ENCODE measurements around the gene ERO1B.

ERO1B gene

DNA sequence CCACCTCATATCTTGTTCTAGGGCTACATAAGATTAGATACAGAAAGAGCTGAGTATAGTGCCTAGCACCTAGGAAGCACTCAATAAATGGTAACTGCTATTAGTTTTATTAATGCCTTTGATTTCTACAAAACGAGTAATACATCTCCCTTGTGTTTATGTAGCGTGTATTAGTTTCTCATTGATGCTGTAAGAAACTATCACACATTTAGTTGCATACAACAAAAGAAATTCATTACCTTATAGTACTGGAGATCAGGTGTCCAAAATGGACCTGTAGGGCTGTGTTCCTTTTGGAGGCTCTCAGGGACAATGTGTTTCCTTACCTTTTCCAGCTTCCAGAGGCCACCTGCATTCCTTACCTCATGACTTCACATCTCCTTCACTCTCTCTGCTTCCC lies 961 bp upstream of the ERO1B start:
- Histone ChIP-seq H3K9ac (ENCODE audit: low read length) (peak overlapping the region; percentile 72), H3K4me3 (ENCODE audit: low read length) (peak overlapping the region; percentile 87), H3K9me3 (ENCODE audit: insufficient read depth, low read length) (no peaks in the 10 kb centered on the region), H3K4me2 (ENCODE audit: low read length) (peak overlapping the region; percentile 85), H3K79me2 (ENCODE audit: low read length) (peaks cover 20% of the 10 kb centered on the region), H3K36me3 (replicated peaks; ENCODE audit: low read depth, low read length) (no peaks in the 10 kb centered on the region), H3K27me3 (ENCODE audit: low read depth, low read length) (peaks cover 16% of the 10 kb centered on the region), H2AFZ (ENCODE audit: low read depth, low read length) (peak overlapping the region; percentile 87), H3K4me1 (ENCODE audit: low read length) (peaks cover 53% of the 10 kb centered on the region), H3K27ac (ENCODE audit: low read length) (no peak overlapping the region; the same call in 1 of the 2 replicates), H4K20me1 (ENCODE audit: insufficient read depth, low read length) (peaks cover 6% of the 10 kb centered on the region; the same call in 1 of the 2 replicates)
- no peak for TF ChIP-seq EZH2phosphoT487 (IDR thresholded peaks at IDR 0.05; ENCODE audit: low read depth)
- TF ChIP-seq, protein P1, sequence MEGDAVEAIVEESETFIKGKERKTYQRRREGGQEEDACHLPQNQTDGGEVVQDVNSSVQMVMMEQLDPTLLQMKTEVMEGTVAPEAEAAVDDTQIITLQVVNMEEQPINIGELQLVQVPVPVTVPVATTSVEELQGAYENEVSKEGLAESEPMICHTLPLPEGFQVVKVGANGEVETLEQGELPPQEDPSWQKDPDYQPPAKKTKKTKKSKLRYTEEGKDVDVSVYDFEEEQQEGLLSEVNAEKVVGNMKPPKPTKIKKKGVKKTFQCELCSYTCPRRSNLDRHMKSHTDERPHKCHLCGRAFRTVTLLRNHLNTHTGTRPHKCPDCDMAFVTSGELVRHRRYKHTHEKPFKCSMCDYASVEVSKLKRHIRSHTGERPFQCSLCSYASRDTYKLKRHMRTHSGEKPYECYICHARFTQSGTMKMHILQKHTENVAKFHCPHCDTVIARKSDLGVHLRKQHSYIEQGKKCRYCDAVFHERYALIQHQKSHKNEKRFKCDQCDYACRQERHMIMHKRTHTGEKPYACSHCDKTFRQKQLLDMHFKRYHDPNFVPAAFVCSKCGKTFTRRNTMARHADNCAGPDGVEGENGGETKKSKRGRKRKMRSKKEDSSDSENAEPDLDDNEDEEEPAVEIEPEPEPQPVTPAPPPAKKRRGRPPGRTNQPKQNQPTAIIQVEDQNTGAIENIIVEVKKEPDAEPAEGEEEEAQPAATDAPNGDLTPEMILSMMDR (IDR thresholded peaks at IDR 0.05; ENCODE audit: low read depth, low read length), result no peak

DNA sequence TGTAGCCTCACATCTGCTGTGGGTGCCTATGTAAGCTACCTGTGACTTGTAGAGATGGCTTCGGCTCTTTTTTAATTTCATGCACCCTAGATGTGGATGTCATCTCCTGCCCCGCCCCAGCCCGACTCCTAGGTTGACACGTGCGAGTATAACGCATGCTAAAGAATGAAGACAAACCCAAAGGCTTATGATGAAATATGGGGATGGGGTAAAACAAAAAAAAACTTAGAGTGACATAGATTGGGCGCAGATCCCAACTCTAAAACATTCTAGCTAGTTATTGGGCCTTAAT lies 613 bp upstream of the ERO1B start:
- H3K4me2 ChIP-seq (ENCODE audit: low read length), result peak overlapping the region; percentile 85
- H3K27ac ChIP-seq (ENCODE audit: low read length), result peak overlapping the region; percentile 40
- no peaks in the 10 kb centered on the region for H3K36me3 ChIP-seq (replicated peaks; ENCODE audit: low read depth, low read length)
- peaks cover 13% of the 10 kb centered on the region for H3K27me3 ChIP-seq (ENCODE audit: low read depth, low read length)
- peaks cover 6% of the 10 kb centered on the region; the same call in 1 of the 2 replicates for H4K20me1 ChIP-seq (ENCODE audit: insufficient read depth, low read length)
- peak overlapping the region; percentile 87 for H2AFZ ChIP-seq (ENCODE audit: low read depth, low read length)
- H3K4me1 ChIP-seq (ENCODE audit: low read length), result peaks cover 53% of the 10 kb centered on the region
- no peak for TF ChIP-seq EZH2phosphoT487 (IDR thresholded peaks at IDR 0.05; ENCODE audit: low read depth)
- TF ChIP-seq, protein P1 (IDR thresholded peaks at IDR 0.05; ENCODE audit: low read depth, low read length), result no peak
- no peaks in the 10 kb centered on the region for H3K9me3 ChIP-seq (ENCODE audit: insufficient read depth, low read length)
- H3K9ac ChIP-seq (ENCODE audit: low read length), result peak overlapping the region; percentile 72
- H3K79me2 ChIP-seq (ENCODE audit: low read length), result peaks cover 20% of the 10 kb centered on the region
- H3K4me3 ChIP-seq (ENCODE audit: low read length), result peak overlapping the region; percentile 87

DNA sequence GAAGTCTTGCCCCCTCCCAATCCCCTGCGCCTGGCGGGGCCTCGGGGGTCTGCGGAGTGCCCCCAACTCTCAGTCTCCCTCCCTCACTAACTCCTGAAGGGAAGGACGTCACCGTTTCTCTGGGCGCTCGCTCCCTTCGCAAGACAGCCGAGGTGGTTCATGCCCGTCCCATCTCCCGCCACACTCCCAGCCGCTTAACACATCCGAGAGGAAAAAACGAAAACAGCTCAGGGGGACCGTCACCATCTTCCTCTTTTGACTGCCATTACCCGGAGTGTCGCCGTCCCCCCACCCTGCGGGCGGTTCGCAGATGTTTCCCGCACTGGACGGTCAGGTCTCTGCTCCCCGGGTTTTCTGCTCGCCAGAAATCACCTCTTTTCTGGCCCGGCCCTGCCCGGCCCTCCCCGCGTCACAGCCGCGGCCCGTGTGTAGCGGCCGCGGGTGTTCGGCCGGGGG lies 532 bp downstream of the ERO1B start:
- Histone ChIP-seq H2AFZ (ENCODE audit: low read depth, low read length) (peak overlapping the region; percentile 72; the same call in 1 of the 2 replicates), H3K79me2 (ENCODE audit: low read length) (peaks cover 24% of the 10 kb centered on the region), H3K36me3 (replicated peaks; ENCODE audit: low read depth, low read length) (no peaks in the 10 kb centered on the region), H3K4me1 (ENCODE audit: low read length) (peaks cover 46% of the 10 kb centered on the region), H3K4me3 (ENCODE audit: low read length) (peak overlapping the region; percentile 87), H3K9ac (ENCODE audit: low read length) (peak overlapping the region; percentile 79), H3K4me2 (ENCODE audit: low read length) (peak overlapping the region; percentile 97), H4K20me1 (ENCODE audit: insufficient read depth, low read length) (peaks cover 6% of the 10 kb centered on the region; the same call in 1 of the 2 replicates), H3K9me3 (ENCODE audit: insufficient read depth, low read length) (no peaks in the 10 kb centered on the region), H3K27me3 (ENCODE audit: low read depth, low read length) (peaks cover 5% of the 10 kb centered on the region), H3K27ac (ENCODE audit: low read length) (peak overlapping the region; percentile 45)
- TF ChIP-seq EZH2phosphoT487 (IDR thresholded peaks at IDR 0.05; ENCODE audit: low read depth), result no peak
- TF ChIP-seq, protein P1 (IDR thresholded peaks at IDR 0.05; ENCODE audit: low read depth, low read length), result no peak

DNA sequence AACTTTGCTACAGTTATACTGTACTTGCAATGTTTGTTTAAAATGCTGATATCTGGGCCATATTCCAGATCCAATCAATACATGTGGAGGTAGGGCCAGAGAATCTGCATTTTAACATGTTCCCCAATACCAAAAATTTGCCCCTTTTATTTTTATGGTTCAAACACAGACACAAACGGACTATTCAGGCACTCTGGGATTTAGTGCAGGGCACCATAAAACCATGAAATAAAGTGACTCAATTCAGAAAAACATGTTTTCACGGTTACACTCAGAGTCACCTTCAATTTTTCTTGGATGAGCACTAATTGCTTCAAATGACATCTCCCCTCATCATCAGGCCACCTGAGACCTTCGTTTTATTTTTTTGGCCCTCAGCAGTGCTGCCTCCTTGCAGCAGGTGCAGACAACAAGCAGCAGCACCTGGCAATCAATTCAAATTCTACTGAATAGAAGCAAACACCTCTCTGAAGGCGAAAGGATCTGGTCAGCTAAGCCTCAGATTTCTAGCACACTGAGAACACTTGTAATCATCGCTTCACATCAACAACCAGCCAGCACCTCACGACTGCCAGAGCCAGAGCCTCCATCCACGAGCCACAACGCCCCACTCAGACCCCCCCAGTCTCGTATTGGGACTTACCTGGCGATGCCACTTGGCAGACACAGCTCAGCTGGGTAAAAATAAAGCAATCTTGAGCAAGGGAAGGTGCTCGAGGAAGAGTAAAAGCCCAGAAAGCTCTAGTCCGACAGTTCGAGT lies 1.1 kb downstream of the ERO1B start:
- Histone ChIP-seq H3K36me3 (replicated peaks; ENCODE audit: low read depth, low read length) (no peaks in the 10 kb centered on the region), H3K4me1 (ENCODE audit: low read length) (peaks cover 41% of the 10 kb centered on the region), H3K27me3 (ENCODE audit: low read depth, low read length) (no peaks in the 10 kb centered on the region), H2AFZ (ENCODE audit: low read depth, low read length) (peak overlapping the region; percentile 72; the same call in 1 of the 2 replicates), H4K20me1 (ENCODE audit: insufficient read depth, low read length) (peaks cover 6% of the 10 kb centered on the region; the same call in 1 of the 2 replicates), H3K4me3 (ENCODE audit: low read length) (peak overlapping the region; percentile 87), H3K27ac (ENCODE audit: low read length) (peak overlapping the region; percentile 45), H3K4me2 (ENCODE audit: low read length) (peak overlapping the region; percentile 97), H3K9ac (ENCODE audit: low read length) (peak overlapping the region; percentile 79), H3K79me2 (ENCODE audit: low read length) (peaks cover 30% of the 10 kb centered on the region), H3K9me3 (ENCODE audit: insufficient read depth, low read length) (no peaks in the 10 kb centered on the region)
- TF ChIP-seq, protein P1 (IDR thresholded peaks at IDR 0.05; ENCODE audit: low read depth, low read length), result no peak
- no peak for TF ChIP-seq EZH2phosphoT487 (IDR thresholded peaks at IDR 0.05; ENCODE audit: low read depth)

All from OCI-LY3 (cell line).